C1 segment of cervical spinal cord (tissue), 14 donors: ENCODE results near the gene DYNLRB1.
"Not testable (repeated sequence)": the region's sequence is repeated elsewhere in the genome, so short reads cannot be mapped to it uniquely, and the experiment has no call there.

Source experiments
- DNase-seq, 14 donors: peaks; one replicate each; lab custom pipeline; 2025; lab: John Stamatoyannopoulos, UW

The DYNLRB1 gene

GRCh38 chr20:34516247-34517113 lies at the start of gene DYNLRB1:
Gene DYNLRB1, plus strand, starts transcription at chr20:34516422. Its CDS starts 37 bp downstream, at chr20:34516459.
- DNase-seq = peak; percentile 72 to 96 (median 94)

- DNase-seq = no peak
These were observed 47.3 kb upstream of the DYNLRB1 start for GRCh38 chr20:34468951-34469350.

- DNase-seq = no peak
These were observed 43.8 kb upstream of the DYNLRB1 start for GRCh38 chr20:34472246-34472925.

- peak in 8 of 14 donors; percentile 2 to 44 (median 7) for DNase-seq
These were observed 42.8 kb upstream of the DYNLRB1 start for GRCh38 chr20:34473262-34473883.

- DNase-seq = peak in 11 of 14 donors; percentile 4 to 59 (median 14)
These were observed 40.1 kb upstream of the DYNLRB1 start for GRCh38 chr20:34475979-34476736.

GRCh38 chr20:34479627-34480026 lies 36.6 kb upstream of the DYNLRB1 start:
- DNase-seq = no peak

GRCh38 chr20:34482154-34482553 lies 34.1 kb upstream of the DYNLRB1 start:
- DNase-seq = not testable (repeated sequence)

GRCh38 chr20:34483585-34484220 lies 32.5 kb upstream of the DYNLRB1 start:
- not testable (repeated sequence) for DNase-seq

- no peak for DNase-seq
These were observed 31.1 kb upstream of the DYNLRB1 start for GRCh38 chr20:34485068-34485634.

GRCh38 chr20:34491226-34491931 lies 24.8 kb upstream of the DYNLRB1 start:
- no peak for DNase-seq

- no peak for DNase-seq
These were observed 24.2 kb upstream of the DYNLRB1 start for GRCh38 chr20:34491932-34492509.

GRCh38 chr20:34493646-34494045 lies 22.6 kb upstream of the DYNLRB1 start:
- no peak for DNase-seq

- no peak for DNase-seq
These were observed 20.9 kb upstream of the DYNLRB1 start for GRCh38 chr20:34495307-34495706.

GRCh38 chr20:34495916-34496315 lies 20.3 kb upstream of the DYNLRB1 start:
- no peak for DNase-seq

- not testable (repeated sequence) for DNase-seq
These were observed 18.6 kb upstream of the DYNLRB1 start for GRCh38 chr20:34497596-34497995.

GRCh38 chr20:34500823-34501222 lies 15.4 kb upstream of the DYNLRB1 start:
- DNase-seq = no peak

- no peak for DNase-seq
These were observed 9.7 kb upstream of the DYNLRB1 start for GRCh38 chr20:34506480-34506879.

- DNase-seq = no peak
These were observed 8.4 kb upstream of the DYNLRB1 start for GRCh38 chr20:34507702-34508413.

- no peak for DNase-seq
These were observed 5.6 kb upstream of the DYNLRB1 start for GRCh38 chr20:34510575-34510974.
